Erythroblast (primary cell): ENCODE data around the gene S100PBP.

ENCODE experiments used
- DNase-seq, 2 experiments: peaks; one replicate each; lab custom pipeline; 2025; lab: John Stamatoyannopoulos, UW
- GATA1 ChIP-seq: IDR thresholded peaks from 2 replicates; pipeline ENCODE4 v1.6.1; 2011; ENCODE audit warnings: low read depth, mild to moderate bottlenecking, control low read depth, low read length, moderate library complexity
- POLR2A ChIP-seq: IDR thresholded peaks from 2 replicates; pipeline ENCODE4 v1.6.1; 2011; ENCODE audit warnings: mild to moderate bottlenecking, low read length

The S100PBP gene

GRCh38 chr1:32874860-32875752 lies 57.7 kb downstream of the S100PBP start:
- TF ChIP-seq POLR2A (no peak), GATA1 (no peak)
- DNase-seq = no peak

DNA sequence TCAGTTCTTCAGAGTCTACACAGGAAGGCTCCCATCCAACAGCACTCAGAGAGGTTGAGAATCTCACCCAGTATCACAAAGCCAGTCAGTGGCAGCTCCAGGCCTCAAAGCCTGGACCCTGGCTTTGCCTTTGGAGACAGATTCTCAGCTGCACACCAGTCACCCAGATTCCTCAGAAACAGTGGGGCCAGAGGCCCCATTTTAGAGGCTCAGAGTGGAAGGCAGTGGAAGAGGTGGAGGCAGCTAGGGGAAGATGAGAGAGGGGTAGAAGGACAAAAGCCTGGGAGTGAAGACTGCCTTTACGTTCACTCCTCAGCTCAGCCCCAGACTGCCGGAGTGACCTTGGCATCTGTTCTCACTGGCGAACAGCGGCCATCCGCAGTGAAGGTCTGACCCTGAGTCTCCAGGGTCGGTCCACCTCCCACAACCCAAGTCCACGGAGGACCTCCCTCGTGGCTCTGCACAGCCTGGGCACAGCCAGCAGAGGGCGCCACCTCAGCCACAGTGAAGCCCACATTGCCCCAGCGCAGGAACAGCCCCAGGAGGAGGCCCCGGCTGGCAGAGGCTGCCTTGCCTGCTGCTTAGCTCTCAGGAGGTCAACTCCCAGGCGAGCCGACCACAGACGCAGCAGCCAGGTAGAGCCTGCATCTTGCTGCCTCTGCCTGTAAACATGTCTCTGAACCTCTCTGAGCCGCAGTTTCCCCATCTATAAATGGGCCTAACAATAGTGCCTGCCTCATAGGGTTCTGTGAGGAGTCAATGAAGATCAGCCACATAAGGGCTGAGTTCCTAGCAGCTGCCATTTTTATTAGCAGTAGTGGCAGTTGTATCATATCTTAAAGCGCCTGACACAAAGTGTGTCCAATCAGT lies 59.1 kb downstream of the S100PBP start:
- TF ChIP-seq GATA1 (no peak), POLR2A (no peak)
- peak; percentile 59 to 78 for DNase-seq

GRCh38 chr1:32877211-32878110 lies 60.0 kb downstream of the S100PBP start:
- DNase-seq = no peak

DNA sequence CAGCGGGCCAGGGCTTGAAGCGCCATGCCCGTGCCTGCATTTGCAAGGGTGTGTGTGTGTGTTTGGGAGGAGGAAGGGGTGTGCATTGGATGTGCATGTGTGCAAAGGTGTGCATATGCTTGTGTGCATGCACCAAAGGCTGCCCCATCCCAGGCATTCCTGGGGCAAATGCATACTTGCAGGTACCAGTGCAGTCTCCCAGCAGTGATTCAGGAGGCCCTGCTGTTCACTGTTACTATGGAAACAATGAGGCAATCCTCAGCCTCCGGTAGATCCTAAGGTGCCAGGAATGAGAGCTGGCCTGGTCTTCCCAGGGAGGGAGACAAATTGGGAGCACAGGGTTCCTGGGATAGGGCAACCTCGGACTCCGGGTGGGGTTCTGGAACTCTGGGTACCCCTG lies 60.7 kb downstream of the S100PBP start:
- TF ChIP-seq POLR2A (no peak), GATA1 (no peak)

More at GRCh38 chr1:32877211-32878110, 60.0 kb downstream of the S100PBP start:
- TF ChIP-seq GATA1 (no peak), POLR2A (no peak)

GRCh38 chr1:32878637-32879041 lies 61.2 kb downstream of the S100PBP start:
- TF ChIP-seq GATA1 (no peak), POLR2A (no peak)
- no peak for DNase-seq

More for the DNA sequence above, 60.7 kb downstream of the S100PBP start:
- DNase-seq = no peak

GRCh38 chr1:32881291-32881690 lies 63.8 kb downstream of the S100PBP start:
- no peak for TF ChIP-seq GATA1
- no peak for TF ChIP-seq POLR2A
- DNase-seq = no peak

GRCh38 chr1:32881871-32882850 lies 64.7 kb downstream of the S100PBP start:
- TF ChIP-seq POLR2A (no peak), GATA1 (no peak)
- no peak for DNase-seq

DNA sequence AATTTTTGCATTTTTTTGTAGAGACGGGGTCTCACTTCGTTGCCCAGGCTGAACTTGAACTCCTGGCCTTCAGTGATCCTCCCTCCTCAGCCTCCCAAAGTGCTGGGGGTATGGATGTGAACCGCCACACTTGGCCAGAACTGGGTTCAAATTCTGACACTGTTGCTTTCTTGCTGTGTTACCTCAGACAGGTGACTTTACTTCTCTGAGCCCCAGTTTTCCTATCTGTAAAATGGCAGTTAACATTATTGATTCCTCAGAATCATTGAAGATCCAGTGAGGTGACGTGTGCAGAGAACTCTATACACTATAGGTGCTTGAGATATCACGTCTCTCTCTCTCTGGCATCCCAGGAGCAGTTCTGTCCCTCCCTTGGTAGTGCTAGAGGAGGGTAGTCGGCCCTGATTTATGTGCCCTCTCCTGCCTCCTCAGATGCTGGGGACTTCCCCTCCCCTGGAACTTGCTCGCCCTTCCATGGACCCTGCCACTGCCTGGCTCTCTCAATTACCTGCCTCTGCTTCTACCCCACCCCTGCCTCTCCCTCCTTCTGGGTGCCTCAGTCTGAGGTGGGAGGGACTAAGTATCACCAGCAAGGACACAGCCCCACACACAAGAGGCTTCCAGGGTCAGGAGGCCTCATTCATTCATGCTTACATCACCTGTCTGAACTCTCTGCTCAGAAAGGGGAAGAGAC lies 66.0 kb downstream of the S100PBP start:
- DNase-seq = no peak
- TF ChIP-seq GATA1 (no peak), POLR2A (no peak)

GRCh38 chr1:32884032-32884372 lies 66.5 kb downstream of the S100PBP start:
- no peak for DNase-seq
- TF ChIP-seq POLR2A (no peak), GATA1 (no peak)

DNA sequence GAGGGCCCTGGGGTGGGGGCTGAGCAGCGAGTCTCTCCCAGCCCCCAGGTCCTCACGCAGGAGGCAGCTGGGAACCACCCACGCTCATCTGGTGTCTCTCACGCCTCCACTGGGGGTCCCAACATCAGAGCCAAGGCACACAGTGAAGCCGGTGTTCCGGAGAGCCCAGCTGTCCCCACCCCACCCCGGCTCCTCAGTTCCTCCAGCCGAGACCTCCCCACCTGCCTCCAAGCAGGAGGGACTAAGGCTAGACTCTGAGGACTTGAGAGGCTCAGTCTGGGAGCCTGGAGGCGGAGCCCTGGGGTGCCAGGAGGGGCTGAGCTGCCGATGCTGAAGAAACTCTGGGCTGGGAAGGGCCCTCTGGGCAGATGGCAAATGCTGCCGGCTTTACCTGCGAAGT lies 67.3 kb downstream of the S100PBP start:
- TF ChIP-seq POLR2A (no peak), GATA1 (no peak)

DNA sequence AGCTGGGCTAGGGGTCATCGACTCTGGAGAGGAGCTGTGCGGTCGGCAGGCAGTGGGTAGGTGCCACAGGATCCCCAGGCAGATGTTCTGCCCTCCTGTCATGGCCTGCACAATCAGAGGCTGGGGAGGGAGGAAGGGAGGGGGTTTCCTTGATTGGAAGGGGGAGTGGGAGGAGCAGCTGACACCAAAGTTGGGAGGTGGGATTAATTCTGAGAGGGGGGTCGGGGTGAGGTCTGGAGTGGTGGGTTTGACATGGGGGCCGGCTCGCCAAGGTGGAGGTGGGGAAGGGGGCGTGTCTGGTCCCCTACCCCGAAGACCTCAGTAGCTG lies 68.2 kb downstream of the S100PBP start:
- no peak for TF ChIP-seq GATA1
- DNase-seq = no peak

More for the DNA sequence above, 67.3 kb downstream of the S100PBP start:
- DNase-seq = no peak
